Neural progenitor cell (in vitro differentiated cells): Measurements from ENCODE around the gene ZFHX3. TPM values are rescaled to one million over a fixed set of nuclear protein-coding genes. Genes with fewer than 3 reads are reported as not detected.

Experiments used
- DNase-seq: peaks from one replicate; pipeline ENCODE4 v3.0.0-alpha.2; 2016; ENCODE audit warnings: low spot score
- H2AFZ ChIP-seq: fragments of 200-600 bp; sonication (generic); replicated peaks from 2 replicates; pipeline ENCODE4 v1.6.1; 2016; ENCODE audit warnings: antibody characterized with exemption
- H3F3A ChIP-seq: fragments of 200-600 bp; sonication (generic); 2 replicates; pipeline ENCODE4 v1.6.1; 2016; ENCODE audit warnings: antibody characterized with exemption, low read depth
- H3K27ac ChIP-seq: fragments of 200-600 bp; sonication (generic); 2 replicates; pipeline ENCODE4 v1.5.1; 2016; ENCODE audit warnings: mild to moderate bottlenecking
- H3K27me3 ChIP-seq: fragments of 200-600 bp; sonication (generic); 2 replicates; pipeline ENCODE4 v1.6.1; 2016; ENCODE audit warnings: mild to moderate bottlenecking, moderate library complexity
- H3K36me3 ChIP-seq: fragments of 200-600 bp; sonication (generic); 2 replicates; pipeline ENCODE4 v1.5.1; 2016
- H3K4me1 ChIP-seq: fragments of 200-600 bp; sonication (generic); 2 replicates; pipeline ENCODE4 v1.6.1; 2016; ENCODE audit warnings: mixed run types
- H3K4me2 ChIP-seq: fragments of 200-600 bp; sonication (generic); 2 replicates; pipeline ENCODE4 v1.6.1; 2016
- H3K4me3 ChIP-seq: fragments of 200-600 bp; sonication (generic); 2 replicates; pipeline ENCODE4 v1.5.1; 2016
- H3K79me2 ChIP-seq: fragments of 200-600 bp; sonication (generic); 2 replicates; pipeline ENCODE4 v1.6.1; 2016; ENCODE audit warnings: low read depth
- H3K9ac ChIP-seq: fragments of 200-600 bp; sonication (generic); 2 replicates; pipeline ENCODE4 v1.6.1; 2016
- H3K9me3 ChIP-seq: fragments of 200-600 bp; sonication (generic); 2 replicates; pipeline ENCODE4 v1.5.1; 2016; ENCODE audit warnings: low read depth
- H4K20me1 ChIP-seq: fragments of 200-600 bp; sonication (generic); 2 replicates; pipeline ENCODE4 v1.6.1; 2016; ENCODE audit warnings: low read depth
- H3K27ac Mint-ChIP-seq: 3 replicates; pipeline ENCODE4 v1.8.0; 2021; ENCODE audit warnings: mixed read lengths
- H3K27me3 Mint-ChIP-seq: 2 replicates; pipeline ENCODE4 v1.8.0; 2022; ENCODE audit warnings: low read depth, mild to moderate bottlenecking, inconsistent platforms, moderate library complexity, mixed read lengths; ENCODE audit not compliant: insufficient read depth
- H3K36me3 Mint-ChIP-seq: 3 replicates; pipeline ENCODE4 v1.8.0; 2021; ENCODE audit warnings: mixed read lengths
- H3K4me1 Mint-ChIP-seq: 3 replicates; pipeline ENCODE4 v1.8.0; 2021; ENCODE audit warnings: mixed read lengths
- H3K4me3 Mint-ChIP-seq: 3 replicates; pipeline ENCODE4 v1.8.0; 2021; ENCODE audit warnings: mild to moderate bottlenecking, moderate library complexity, mixed read lengths
- H3K9me3 Mint-ChIP-seq: 3 replicates; pipeline ENCODE4 v1.8.0; 2020; ENCODE audit warnings: mixed read lengths
- EZH2 ChIP-seq: fragments of 200-600 bp; sonication (generic); IDR thresholded peaks from 2 replicates; pipeline ENCODE4 v1.6.1; 2017; ENCODE audit warnings: antibody characterized with exemption, mild to moderate bottlenecking, moderate library complexity
- EZH2phosphoT487 ChIP-seq: fragments of 200-600 bp; sonication (generic); IDR thresholded peaks from 2 replicates; pipeline ENCODE4 v1.6.1; 2017; ENCODE audit warnings: antibody characterized with exemption
- total RNA-seq: library from RNA; depleted of rRNA; stranded (reverse); fragments of >200 nt; gene quantifications from 2 replicates; pipeline ENCODE4 v1.2.3, GENCODE V29; 2015; ENCODE audit warnings: low replicate concordance
- TF ChIP-seq, protein P1 (sequence below): fragments of 200-600 bp; sonication (generic); IDR thresholded peaks from 2 replicates; pipeline ENCODE4 v1.5.1; 2017; ENCODE audit warnings: antibody characterized with exemption, mild to moderate bottlenecking

Gene ZFHX3
- total RNA-seq, 1 donor from 2014 or later = 2.4 TPM

DNA sequence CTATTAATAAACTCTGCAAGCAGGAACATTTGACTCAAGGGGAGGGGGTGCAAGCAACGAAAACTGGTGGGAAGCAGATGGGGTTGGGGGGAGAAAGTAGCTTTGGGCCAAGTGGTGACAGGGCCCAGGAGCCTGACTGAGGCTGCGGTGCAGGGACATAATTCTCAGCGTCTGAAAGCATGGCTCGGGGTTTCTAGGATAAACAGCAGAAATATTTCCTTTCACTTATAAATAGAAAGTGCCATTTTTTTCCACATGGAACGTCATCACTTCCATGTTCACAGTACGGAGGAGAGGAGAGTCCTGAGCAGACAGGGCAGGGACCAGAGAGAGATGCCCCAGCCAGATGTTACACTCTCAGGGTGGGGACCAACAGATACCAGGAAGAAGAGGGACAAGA lies 197.1 kb downstream of the ZFHX3 start:
- H3K9me3 ChIP-seq = no peaks in the 10 kb centered on the region
- H3K27ac ChIP-seq = no peak overlapping the region
- H3K4me3 Mint-ChIP-seq = no peak overlapping the region
- H3K27me3 Mint-ChIP-seq = peaks cover 7% of the 10 kb centered on the region
- H3K9ac ChIP-seq = no peak overlapping the region
- no peaks in the 10 kb centered on the region for H4K20me1 ChIP-seq
- no peaks in the 10 kb centered on the region for H3K36me3 ChIP-seq
- peaks cover 50% of the 10 kb centered on the region for H3K4me1 Mint-ChIP-seq
- H3K27me3 ChIP-seq = no peaks in the 10 kb centered on the region
- H3K36me3 Mint-ChIP-seq = peaks cover 16% of the 10 kb centered on the region
- no peak overlapping the region for H2AFZ ChIP-seq
- no peak for DNase-seq
- peaks cover 2% of the 10 kb centered on the region for H3K9me3 Mint-ChIP-seq
- no peak overlapping the region for H3K27ac Mint-ChIP-seq
- TF ChIP-seq EZH2 = no peak
- no peak for TF ChIP-seq EZH2phosphoT487
- TF ChIP-seq, protein P1, sequence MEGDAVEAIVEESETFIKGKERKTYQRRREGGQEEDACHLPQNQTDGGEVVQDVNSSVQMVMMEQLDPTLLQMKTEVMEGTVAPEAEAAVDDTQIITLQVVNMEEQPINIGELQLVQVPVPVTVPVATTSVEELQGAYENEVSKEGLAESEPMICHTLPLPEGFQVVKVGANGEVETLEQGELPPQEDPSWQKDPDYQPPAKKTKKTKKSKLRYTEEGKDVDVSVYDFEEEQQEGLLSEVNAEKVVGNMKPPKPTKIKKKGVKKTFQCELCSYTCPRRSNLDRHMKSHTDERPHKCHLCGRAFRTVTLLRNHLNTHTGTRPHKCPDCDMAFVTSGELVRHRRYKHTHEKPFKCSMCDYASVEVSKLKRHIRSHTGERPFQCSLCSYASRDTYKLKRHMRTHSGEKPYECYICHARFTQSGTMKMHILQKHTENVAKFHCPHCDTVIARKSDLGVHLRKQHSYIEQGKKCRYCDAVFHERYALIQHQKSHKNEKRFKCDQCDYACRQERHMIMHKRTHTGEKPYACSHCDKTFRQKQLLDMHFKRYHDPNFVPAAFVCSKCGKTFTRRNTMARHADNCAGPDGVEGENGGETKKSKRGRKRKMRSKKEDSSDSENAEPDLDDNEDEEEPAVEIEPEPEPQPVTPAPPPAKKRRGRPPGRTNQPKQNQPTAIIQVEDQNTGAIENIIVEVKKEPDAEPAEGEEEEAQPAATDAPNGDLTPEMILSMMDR = no peak
- no peak overlapping the region for H3K4me2 ChIP-seq
- no peak overlapping the region for H3K4me3 ChIP-seq
- peaks cover 20% of the 10 kb centered on the region for H3K4me1 ChIP-seq
- no peaks in the 10 kb centered on the region for H3K79me2 ChIP-seq
- H3F3A ChIP-seq = peaks cover 12% of the 10 kb centered on the region

DNA sequence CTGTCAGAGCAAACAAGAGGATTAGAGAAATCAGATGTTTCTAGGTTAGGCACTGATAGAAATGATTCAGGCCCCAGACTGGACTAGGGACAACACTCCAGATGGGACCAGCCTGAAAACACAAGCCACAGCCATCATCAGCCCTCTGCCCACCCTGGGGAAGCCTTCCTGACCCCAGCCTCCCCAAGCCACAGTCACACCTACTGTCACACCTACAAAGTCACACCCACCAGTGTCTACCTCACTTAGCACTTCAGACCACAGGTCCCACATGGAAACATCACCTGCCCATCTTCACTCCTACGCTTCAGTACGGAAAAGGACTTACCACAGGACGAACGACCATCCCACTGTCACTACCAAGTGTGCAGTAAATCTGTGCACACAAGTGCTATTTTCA lies 197.9 kb downstream of the ZFHX3 start:
- no peaks in the 10 kb centered on the region for H4K20me1 ChIP-seq
- H3K4me1 Mint-ChIP-seq = peaks cover 55% of the 10 kb centered on the region
- H3K27me3 Mint-ChIP-seq = peaks cover 7% of the 10 kb centered on the region

DNA sequence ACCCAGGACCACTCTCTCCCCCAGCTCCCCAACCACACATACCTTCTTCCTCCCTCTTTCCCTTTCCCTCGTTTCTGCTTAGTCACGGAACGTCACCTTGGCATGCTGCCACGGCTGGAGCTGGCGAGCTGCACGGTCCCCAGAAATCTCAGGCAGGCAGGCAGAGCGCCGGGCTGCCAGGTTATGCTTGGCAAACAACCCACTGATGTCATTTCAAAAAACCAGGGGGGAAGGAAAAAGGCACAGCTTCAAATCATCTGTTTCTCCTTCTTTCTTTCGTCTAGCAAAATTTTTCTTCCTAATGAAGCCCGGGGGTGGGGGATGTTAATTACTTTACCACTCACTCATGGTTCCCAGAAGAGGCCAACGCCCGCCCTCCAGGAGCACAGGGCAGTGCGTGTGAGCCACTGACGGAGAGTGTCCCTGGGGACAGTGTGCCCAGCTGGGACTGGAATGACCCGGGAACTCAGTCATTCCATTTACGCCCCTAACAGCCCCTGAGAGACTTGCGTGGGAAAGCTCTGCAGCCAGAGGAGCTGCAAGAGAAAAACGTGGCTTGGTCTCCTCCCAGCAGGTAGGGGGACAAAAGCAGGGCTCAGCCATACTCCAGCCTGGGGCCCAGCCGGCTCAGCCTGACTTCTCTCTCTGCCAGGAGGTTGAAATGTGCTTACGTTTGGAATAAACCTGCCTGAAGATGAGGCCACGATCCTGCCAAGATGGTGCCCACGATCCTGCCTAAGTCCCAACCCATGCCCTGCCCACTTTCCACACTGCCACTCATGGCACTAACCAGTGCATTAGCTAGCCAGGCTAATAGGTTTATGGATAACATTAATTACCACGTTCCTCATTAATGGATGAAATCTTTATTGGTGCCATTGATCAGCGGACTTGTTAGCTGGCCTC lies 198.9 kb downstream of the ZFHX3 start:
- H3K9me3 ChIP-seq = no peaks in the 10 kb centered on the region
- H3K4me1 ChIP-seq = peaks cover 34% of the 10 kb centered on the region
- peaks cover 20% of the 10 kb centered on the region for H3F3A ChIP-seq
- no peak overlapping the region for H3K9ac ChIP-seq
- H3K36me3 Mint-ChIP-seq = peaks cover 16% of the 10 kb centered on the region
- peak; percentile 26 for DNase-seq
- H3K27me3 Mint-ChIP-seq = peaks cover 6% of the 10 kb centered on the region
- H4K20me1 ChIP-seq = peaks cover 4% of the 10 kb centered on the region
- H2AFZ ChIP-seq = no peak overlapping the region
- no peak overlapping the region for H3K4me2 ChIP-seq
- H3K27me3 ChIP-seq = no peaks in the 10 kb centered on the region
- H3K4me3 Mint-ChIP-seq = no peak overlapping the region
- H3K27ac Mint-ChIP-seq = peak overlapping the region; percentile 8
- peaks cover 58% of the 10 kb centered on the region for H3K4me1 Mint-ChIP-seq
- TF ChIP-seq EZH2phosphoT487 (no peak), EZH2 (no peak)
- TF ChIP-seq, protein P1 = no peak
- H3K4me3 ChIP-seq = no peak overlapping the region
- H3K79me2 ChIP-seq = no peaks in the 10 kb centered on the region
- peaks cover 2% of the 10 kb centered on the region for H3K9me3 Mint-ChIP-seq
- no peak overlapping the region for H3K27ac ChIP-seq
- H3K36me3 ChIP-seq = no peaks in the 10 kb centered on the region

More for the DNA sequence above, 197.9 kb downstream of the ZFHX3 start:
- peak overlapping the region; percentile 57 for H3K27ac Mint-ChIP-seq
- Histone ChIP-seq H3K4me2 (no peak overlapping the region), H3K9ac (no peak overlapping the region), H3K4me1 (peaks cover 24% of the 10 kb centered on the region), H3K27ac (no peak overlapping the region), H3K27me3 (no peaks in the 10 kb centered on the region), H2AFZ (no peak overlapping the region), H3K79me2 (no peaks in the 10 kb centered on the region), H3F3A (peaks cover 12% of the 10 kb centered on the region), H3K9me3 (no peaks in the 10 kb centered on the region), H3K36me3 (no peaks in the 10 kb centered on the region), H3K4me3 (no peak overlapping the region)
- no peak overlapping the region for H3K4me3 Mint-ChIP-seq
- TF ChIP-seq EZH2 (no peak), EZH2phosphoT487 (no peak)
- TF ChIP-seq, protein P1 = no peak
- peaks cover 2% of the 10 kb centered on the region for H3K9me3 Mint-ChIP-seq
- no peak for DNase-seq
- peaks cover 16% of the 10 kb centered on the region for H3K36me3 Mint-ChIP-seq
